CD4-positive, alpha-beta T cell treated with Interleukin-6 at 100 ng/mL for 8 hours (primary cell): ENCODE measurements around the gene SAMD4B.

Experiments used
- DNase-seq: peaks from one replicate; pipeline ENCODE4 v3.0.0-alpha.2; 2020; ENCODE audit warnings: mixed read lengths, low spot score

Gene SAMD4B

DNA sequence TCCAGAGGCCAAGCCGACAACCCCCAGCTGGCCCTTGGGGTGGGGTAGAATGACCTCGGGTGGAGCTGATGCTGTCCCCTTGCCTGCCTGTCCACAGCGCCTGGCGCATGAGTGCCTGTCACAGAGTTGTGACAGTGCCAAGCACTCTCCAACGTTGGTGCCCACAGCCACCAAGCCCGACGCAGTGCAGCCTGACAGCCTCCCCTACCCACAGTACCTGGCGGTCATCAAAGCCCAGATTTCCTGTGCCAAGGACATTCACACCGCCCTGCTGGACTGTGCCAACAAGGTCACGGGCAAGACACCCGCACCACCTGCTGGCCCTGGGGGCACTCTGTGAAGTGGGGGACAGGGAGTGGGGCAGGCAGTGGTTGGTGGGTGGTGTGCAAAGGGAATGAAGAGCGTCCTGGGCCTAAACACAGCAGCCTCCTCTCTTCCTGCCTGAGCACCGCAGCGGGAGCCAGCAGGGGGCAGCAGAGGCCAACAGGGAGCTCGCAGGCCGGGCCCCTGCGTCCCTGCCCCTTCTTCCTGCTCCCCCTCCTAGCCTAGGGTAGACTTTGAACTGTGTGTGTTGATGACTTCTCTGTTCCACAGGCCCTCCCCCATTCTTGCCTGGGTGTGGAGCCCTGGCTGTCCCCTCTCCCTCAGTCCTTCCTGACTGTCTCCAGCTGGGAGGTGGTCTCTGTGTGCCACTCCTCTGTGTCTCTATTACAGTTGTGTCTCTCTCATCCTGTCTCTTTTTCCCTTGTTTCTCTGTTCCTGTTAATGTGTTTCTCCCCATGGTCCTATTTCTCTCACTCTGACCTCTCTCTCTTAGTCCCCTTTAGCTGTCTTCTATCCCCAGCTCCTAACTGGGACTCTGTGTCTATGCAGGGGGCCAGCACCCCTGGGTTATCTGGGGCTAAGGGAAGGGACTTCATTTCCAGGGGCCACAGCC, 55.4 kb downstream of the SAMD4B start:
- peak; percentile 94 for DNase-seq

DNA sequence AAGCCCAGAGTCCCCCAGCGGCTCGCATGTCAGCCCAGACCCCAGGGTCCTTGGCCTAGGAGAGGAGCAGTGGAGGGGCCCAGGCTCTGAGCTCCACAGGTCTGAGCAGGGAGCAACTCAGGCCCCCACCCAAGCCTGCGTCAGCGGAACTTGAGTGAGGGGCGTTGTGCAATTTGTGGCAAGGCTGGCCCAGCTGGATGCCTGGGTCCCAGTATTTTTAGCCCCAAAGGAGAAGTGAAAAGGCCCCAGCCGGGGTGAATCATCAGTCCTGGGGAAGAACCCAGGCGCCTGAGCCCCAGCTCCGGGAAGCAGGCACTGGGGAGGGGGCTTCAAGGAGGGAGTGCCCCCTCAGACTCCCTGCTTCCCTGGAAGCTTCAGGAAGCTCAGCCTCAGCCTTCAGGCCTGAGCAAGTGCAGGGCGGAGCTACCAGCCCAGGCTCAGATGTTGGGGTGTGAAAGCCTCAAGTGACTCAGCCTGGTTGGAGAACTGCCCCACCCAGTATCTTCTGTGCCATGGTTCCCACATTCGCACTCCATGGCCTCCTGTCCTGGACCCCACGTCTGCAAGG, 56.2 kb downstream of the SAMD4B start:
- peak; percentile 61 for DNase-seq

DNA sequence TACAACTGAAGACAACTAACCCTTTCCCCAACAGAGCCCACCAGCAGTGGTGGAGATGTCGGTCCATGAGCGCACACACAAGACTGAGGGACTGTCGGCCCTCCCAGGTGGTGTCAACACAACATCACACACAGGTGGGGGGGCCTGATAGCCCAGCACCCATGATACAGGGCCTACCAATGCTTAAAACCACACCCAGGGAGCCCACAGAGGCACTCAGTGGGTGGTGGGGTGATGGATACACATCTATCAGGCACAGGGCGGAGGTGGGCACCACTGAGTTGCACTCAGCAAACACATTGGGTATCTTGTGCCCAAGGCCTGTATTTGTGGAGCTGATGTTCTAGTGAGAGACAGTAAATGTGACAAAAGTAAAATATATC, 57.4 kb downstream of the SAMD4B start:
- no peak for DNase-seq

DNA sequence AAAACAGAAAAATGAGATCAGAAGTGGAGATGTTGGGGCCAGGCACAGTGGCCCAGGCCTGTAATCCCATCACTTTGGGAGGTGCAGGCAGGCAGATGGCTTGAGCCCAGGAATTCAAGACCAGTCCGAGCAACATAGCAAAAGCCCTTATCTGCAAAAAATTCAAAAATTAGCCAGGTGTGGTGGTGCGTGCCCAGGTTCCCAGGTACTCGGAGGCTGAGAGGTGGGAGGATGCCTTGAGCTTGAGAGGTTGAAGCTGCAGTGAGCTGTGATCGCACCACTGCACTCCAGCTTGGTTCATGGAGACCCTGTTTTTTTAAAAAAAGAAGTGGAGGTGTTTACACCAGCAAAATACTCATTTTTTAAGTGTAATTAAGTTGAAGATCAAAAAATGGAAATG, 57.8 kb downstream of the SAMD4B start:
- DNase-seq: no peak

DNA sequence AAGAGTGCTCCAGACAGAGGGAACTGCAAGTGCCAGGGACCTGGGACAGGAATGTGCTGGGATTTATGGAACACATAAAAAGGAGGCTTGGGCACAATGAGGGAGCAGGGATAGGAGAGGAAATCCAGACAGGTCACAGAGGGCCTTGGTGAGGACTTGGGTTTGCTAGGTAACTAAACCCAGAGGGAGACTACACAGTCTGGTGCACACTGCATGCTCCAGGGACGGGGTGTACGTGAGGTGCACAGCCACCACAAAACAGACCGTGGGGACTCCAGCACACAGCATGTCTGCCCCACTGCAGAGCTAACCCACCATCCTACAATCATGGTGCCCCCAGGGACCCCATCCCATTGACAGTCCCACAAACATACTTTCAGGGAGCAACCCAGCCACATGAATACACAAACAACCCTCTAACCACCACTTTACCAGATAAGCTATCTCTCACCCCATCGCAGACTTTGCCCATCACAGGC, 58.9 kb downstream of the SAMD4B start:
- DNase-seq: no peak

DNA sequence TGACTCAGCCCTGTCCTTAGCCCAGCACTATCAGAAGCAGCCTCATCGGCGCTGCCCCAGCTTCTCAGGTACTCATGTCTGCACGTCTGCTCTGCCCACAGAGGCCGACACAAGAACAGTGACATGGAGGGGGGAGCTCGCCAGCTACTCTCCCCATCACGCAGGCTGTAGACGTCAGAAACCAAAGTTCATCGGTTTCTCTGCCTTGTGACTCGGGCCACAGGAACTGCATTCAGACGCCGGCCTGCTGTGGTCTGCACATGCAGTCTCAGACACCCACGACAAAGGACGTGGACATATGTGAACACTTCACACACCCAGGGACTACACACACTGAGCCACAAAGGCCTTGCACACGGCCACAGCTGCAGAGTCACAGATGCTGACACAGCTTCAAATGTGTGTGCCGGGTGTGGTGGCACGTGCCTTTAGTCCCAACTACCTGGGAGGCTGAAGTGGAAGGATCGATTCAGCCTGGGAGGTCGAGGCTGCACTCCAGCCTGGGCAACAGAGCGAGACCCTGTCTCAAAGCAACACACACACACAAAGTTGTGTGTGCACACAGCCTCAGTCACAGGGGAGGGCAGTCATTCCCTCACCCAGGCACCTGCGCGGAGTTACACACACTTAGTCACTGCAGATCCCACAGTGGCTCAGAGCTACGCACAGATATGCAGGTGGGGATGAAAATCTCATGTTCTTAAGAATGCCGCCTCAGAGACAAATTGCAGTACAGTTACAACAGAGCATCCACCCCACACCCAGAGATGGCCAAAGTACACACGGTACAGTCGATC, 59.5 kb downstream of the SAMD4B start:
- peak; percentile 86 for DNase-seq

DNA sequence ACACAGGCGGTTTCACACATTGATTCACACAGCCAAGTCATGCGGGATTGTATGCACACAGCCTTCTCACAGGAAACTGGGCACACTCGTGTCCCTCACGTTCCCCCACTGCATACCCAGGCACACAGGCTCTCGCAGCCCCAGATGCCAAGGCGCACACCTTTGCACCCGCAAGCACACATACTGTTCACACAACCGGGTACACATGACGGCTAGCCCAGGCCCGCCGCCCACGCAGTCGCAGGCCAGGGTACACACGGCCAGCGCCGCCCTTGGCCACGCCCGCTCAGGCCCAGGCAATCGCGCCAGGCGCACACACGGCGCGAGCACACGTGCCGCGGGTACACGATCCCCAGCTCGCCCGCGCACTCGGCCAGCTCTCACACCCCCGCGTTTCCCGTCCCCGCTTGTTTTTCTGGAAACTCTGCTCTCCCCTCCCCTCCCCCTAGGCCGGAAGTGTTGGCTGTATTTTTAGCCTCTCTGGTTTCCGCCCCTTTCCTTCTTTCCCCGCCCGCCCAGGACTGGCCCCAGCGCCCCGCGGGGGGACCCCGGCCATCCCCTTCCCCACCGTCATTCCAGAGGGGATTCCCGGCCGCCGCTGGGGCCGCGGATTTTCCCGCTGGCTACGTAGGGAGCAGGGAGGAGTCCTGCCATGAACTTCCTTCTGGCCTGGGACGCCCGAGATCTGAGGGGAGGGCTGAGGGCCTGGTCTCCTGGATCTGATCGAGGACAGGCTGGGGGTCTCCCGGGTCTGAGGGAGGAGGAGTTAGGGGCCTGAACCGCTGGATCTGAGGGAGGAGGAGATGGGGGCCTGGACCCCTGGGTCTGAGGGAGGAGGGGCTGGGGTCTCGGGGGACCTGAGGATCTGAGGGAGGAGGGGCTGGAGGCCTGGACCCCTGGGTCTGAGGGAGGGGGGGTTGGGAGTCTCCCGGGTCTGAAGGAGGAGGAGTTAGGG, 60.4 kb downstream of the SAMD4B start:
- DNase-seq: peak; percentile 87

DNA sequence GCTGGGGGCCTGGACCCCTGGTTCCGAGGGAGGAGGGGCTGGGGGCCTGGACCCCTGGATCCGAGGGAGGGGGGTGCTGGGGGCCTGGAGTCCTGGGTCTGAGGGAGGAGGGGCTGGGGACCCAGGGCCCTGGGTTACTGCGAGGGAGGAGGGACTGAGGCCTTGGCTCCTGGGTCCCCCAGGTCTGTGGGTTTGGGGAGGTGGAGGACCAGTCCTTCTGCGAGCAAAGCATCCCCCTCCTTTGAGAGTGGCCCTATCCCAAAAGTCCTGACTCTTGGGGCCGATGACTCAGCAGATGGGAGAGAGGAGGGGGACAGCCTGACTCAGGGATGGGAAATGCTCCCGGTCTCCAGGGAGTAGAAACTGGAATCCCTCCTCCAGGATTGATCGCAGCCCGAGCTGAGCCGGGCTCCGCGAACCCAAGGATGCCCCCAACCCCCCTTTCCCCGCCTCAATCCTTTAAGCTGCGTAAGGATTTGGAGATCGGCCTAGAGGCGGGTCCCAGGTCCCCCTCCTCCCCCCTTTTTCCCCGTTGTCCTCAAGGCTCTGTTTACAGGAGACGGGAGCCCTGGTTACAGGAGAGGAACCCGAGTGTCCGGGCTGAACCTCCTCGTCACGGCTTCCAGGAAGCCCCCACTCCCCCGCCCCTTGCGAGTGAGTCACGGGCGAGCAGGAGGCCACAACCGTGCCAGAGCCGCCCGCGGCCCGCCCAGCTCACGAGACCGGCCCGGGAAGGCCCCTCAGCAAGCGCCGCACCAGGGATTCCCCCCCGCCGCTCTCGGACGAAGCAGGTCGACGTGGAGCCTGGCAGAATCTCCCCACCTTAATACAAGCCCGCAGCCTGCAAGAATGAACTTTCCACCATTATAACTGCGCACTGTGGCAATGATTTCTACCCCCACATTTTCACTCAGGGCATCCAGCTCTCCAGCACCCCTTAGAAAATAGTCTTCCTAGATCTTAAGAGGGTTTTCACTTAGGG, 61.4 kb downstream of the SAMD4B start:
- peak; percentile 94 for DNase-seq

DNA sequence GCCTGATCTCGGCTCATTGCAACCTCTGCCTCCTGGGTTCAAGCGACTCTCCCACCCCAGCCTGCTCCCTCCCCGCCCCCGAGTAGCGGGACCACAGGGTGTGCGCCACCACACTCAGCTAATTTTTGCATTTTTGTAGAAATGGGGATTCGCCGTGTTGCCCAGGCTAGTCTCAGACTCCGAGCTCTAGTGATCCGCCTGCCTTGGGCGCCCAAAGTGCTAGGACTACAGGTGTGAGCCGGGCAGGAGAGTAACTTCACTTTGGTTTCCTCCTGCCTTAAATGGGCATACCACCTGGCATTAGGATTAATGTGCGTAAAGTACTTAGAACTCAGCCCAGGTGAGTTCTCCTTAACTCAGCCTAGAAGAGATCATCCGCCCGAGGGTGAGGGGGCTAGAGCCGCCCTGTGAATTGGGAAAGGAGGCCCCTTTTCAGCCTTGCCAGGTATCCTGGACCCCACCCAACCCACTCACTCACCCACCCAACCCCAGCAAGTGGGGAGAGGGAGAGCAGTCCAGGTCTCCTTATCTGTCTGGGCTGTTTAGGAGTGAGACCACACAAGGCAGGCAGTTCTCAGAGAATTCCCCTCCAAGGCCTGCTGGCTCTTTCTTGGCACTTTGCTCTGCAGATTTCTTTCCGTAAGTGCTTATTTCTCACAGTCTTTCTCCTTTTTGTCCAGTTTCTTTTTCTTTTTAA, 63.2 kb downstream of the SAMD4B start:
- DNase-seq: no peak

DNA sequence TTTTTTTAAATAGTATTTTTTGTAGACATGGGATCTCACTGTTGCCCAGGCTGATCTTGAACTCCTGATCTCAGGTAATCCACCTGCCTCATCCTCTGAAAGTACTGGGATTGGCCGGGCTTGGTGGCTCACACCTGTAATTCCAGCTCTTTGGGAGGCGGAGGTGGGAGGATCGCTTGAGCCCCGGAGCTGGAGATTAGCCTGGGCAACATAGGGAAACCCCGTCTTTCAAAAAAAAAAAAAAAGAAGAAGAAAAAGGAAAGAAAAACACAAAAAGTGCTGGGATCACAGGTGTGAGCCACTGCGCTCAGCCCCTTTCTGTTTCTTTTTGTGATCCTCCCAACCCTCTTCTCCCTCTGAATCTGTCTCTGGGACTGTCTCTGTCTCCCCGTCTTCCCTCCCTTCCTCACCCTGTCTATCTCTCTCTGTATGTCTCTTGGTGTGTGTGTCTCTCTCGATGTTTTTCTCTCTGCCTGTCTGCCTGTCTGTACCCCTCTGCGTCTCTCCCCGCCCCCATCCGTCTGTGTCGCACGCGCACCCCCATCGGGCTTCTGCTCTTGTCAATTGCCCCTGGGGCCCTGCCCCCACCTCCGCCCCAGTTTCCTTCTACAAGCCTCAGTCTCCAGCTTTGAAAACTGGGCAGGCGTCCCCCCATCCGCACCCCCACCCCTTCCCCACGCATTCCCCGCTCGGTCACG, 63.9 kb downstream of the SAMD4B start:
- DNase-seq: peak; percentile 95

DNA sequence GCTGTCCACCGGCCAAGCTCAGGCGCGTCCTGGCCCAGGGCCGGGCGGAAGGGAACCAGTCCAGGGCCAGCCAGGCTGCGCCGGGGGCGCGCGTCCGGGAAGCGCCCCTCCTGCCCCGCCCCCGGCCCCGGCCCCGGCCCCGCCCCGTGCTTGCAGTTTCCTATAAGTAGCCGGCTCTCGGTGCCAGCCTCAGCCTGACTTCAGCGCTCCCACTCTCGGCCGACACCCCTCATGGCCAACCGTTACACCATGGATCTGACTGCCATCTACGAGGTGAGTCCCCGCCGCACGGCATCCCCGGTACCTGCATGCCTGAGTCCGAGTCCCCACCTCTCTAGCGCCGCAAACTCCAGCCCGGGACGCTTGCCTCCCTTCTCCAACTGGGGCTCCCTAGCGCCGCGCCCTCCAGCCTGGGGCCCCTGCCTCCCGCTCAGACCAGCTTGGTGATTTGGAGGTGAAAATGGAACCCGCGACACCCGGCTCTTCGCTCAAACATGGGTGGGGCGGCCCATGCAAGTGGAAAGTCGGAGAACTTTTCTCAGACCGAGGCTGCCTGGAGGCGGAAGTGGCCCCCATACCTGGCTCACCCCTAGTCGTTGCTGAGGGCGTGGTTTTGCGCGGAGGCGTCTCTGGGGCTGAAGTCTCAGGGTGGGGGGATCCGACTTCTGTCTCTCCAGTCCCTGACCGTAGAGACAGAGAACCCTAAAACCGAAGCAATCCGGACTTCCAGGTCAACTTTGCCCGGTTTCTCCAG, 64.6 kb downstream of the SAMD4B start, which contains the start of gene ZFP36:
Gene ZFP36 (plus strand): TSS at position 192 of the 754 bp plus-strand sequence. CDS start 58 bp downstream, at position 250.
- peak; percentile 91 for DNase-seq

DNA sequence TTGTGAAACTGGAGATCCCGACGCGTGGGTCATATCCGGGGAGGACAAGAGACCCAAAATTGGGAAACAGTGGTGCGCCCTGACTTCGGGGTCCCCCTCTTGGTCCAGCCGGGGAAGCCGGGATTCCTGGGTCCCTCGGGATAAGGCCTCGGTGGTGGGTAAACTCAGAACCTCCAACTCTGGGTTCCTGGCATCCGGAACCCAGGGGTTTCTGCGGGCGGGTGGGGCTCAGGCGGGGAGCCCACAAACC, 65.1 kb downstream of the SAMD4B start:
- no peak for DNase-seq

DNA sequence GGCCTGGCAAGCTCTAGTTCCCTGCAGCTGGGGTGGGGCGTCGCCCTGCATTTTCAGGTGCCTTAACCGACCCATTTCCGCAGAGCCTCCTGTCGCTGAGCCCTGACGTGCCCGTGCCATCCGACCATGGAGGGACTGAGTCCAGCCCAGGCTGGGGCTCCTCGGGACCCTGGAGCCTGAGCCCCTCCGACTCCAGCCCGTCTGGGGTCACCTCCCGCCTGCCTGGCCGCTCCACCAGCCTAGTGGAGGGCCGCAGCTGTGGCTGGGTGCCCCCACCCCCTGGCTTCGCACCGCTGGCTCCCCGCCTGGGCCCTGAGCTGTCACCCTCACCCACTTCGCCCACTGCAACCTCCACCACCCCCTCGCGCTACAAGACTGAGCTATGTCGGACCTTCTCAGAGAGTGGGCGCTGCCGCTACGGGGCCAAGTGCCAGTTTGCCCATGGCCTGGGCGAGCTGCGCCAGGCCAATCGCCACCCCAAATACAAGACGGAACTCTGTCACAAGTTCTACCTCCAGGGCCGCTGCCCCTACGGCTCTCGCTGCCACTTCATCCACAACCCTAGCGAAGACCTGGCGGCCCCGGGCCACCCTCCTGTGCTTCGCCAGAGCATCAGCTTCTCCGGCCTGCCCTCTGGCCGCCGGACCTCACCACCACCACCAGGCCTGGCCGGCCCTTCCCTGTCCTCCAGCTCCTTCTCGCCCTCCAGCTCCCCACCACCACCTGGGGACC, 65.6 kb downstream of the SAMD4B start:
- DNase-seq: peak; percentile 82

DNA sequence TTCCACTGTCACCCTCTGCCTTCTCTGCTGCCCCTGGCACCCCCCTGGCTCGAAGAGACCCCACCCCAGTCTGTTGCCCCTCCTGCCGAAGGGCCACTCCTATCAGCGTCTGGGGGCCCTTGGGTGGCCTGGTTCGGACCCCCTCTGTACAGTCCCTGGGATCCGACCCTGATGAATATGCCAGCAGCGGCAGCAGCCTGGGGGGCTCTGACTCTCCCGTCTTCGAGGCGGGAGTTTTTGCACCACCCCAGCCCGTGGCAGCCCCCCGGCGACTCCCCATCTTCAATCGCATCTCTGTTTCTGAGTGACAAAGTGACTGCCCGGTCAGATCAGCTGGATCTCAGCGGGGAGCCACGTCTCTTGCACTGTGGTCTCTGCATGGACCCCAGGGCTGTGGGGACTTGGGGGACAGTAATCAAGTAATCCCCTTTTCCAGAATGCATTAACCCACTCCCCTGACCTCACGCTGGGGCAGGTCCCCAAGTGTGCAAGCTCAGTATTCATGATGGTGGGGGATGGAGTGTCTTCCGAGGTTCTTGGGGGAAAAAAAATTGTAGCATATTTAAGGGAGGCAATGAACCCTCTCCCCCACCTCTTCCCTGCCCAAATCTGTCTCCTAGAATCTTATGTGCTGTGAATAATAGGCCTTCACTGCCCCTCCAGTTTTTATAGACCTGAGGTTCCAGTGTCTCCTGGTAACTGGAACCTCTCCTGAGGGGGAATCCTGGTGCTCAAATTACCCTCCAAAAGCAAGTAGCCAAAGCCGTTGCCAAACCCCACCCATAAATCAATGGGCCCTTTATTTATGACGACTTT, 66.4 kb downstream of the SAMD4B start:
- no peak for DNase-seq

DNA sequence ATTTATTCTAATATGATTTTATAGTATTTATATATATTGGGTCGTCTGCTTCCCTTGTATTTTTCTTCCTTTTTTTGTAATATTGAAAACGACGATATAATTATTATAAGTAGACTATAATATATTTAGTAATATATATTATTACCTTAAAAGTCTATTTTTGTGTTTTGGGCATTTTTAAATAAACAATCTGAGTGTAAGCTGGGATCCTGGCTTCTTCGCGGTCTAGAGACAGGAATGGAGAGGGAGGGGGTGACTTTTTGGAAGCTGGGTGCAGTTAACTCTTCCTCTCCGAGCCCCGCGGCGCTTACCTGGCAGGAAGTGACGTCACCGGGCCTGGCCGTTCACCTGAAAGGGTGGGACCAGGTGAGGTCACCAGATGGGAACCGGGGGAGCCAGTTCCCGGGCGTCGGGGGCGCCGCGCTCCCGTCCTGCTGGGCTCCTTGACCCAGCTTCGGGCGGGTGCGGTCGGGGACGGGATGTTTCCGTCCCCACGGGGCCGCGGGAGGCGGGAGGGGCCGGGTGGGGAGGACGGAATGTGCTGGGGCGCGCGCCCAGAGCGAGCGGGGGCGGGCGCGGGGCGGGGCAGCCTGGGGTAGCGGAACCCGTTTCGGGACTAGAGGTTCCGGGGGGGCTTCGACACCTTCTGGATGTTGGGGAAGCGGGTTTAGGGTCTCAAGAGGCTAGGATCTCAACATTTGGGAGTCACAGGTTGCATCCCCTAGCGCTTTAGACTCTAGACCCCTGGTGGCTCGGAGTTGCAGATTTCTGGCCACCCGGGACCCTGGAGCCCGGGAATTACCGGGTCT, 67.2 kb downstream of the SAMD4B start:
- peak; percentile 87 for DNase-seq
